GM23248 (cell line): ENCODE measurements around the gene SHFL. TPM values are rescaled to one million over a fixed set of nuclear protein-coding genes. Genes with fewer than 3 reads are reported as not detected.

Source experiments
- DNase-seq: peaks from one replicate; pipeline ENCODE4 v3.0.0-alpha.2; 2015
- H2AFZ ChIP-seq: fragments of 200-600 bp; sonication (generic); 2 replicates; pipeline ENCODE4 v1.6.1; 2016; ENCODE audit warnings: antibody characterized with exemption
- H3F3A ChIP-seq: fragments of 200-600 bp; sonication (generic); 2 replicates; pipeline ENCODE4 v1.6.1; 2016; ENCODE audit warnings: mild to moderate bottlenecking, antibody characterized with exemption, mixed run types; ENCODE audit not compliant: insufficient read depth
- H3K27ac ChIP-seq: fragments of 200-600 bp; sonication (generic); 2 replicates; pipeline ENCODE4 v1.5.1; 2016; ENCODE audit warnings: mild to moderate bottlenecking
- H3K27me3 ChIP-seq: fragments of 200-600 bp; sonication (generic); replicated peaks from 2 replicates; pipeline ENCODE4 v1.6.1; 2016; ENCODE audit warnings: mild to moderate bottlenecking; ENCODE audit not compliant: insufficient read depth
- H3K36me3 ChIP-seq: fragments of 200-600 bp; sonication (generic); 2 replicates; pipeline ENCODE4 v1.6.1; 2016; ENCODE audit warnings: low read depth, mild to moderate bottlenecking
- H3K4me1 ChIP-seq: fragments of 200-600 bp; sonication (generic); 2 replicates; pipeline ENCODE4 v1.6.1; 2016; ENCODE audit warnings: mild to moderate bottlenecking; ENCODE audit not compliant: insufficient read depth
- H3K4me2 ChIP-seq: fragments of 200-600 bp; sonication (generic); one replicate; pipeline ENCODE4 v1.6.1; 2016; ENCODE audit warnings: mild to moderate bottlenecking; ENCODE audit not compliant: unreplicated experiment
- H3K4me3 ChIP-seq: fragments of 200-600 bp; sonication (generic); 2 replicates; pipeline ENCODE4 v1.5.1; 2016; ENCODE audit warnings: mild to moderate bottlenecking
- H3K79me2 ChIP-seq: fragments of 200-600 bp; sonication (generic); 2 replicates; pipeline ENCODE4 v1.6.1; 2016; ENCODE audit warnings: mild to moderate bottlenecking; ENCODE audit not compliant: insufficient read depth
- H3K9ac ChIP-seq: fragments of 200-600 bp; sonication (generic); 2 replicates; pipeline ENCODE4 v1.6.1; 2016; ENCODE audit warnings: mild to moderate bottlenecking
- H3K9me2 ChIP-seq: fragments of 200-600 bp; sonication (generic); 2 replicates; pipeline ENCODE4 v1.6.1; 2016; ENCODE audit warnings: mixed run types, mild to moderate bottlenecking, moderate library complexity; ENCODE audit not compliant: insufficient read depth
- H3K9me3 ChIP-seq: fragments of 200-600 bp; sonication (generic); one replicate; pipeline ENCODE4 v1.6.1; 2017; ENCODE audit warnings: low read depth
- H4K20me1 ChIP-seq: fragments of 200-600 bp; sonication (generic); 2 replicates; pipeline ENCODE4 v1.6.0; 2016; ENCODE audit not compliant: insufficient read depth
- EZH2 ChIP-seq: fragments of 200-600 bp; sonication (generic); IDR thresholded peaks from 2 replicates; pipeline ENCODE4 v1.6.1; 2018; ENCODE audit warnings: antibody characterized with exemption, mild to moderate bottlenecking; ENCODE audit not compliant: insufficient read depth, poor library complexity, severe bottlenecking
- EZH2phosphoT487 ChIP-seq: fragments of 200-600 bp; sonication (generic); IDR thresholded peaks from 2 replicates; pipeline ENCODE4 v1.6.1; 2018; ENCODE audit warnings: antibody characterized with exemption, moderate library complexity, mild to moderate bottlenecking, low read depth; ENCODE audit not compliant: insufficient read depth
- WGBS, 2 experiments: methylation state at CpG; one replicate each; pipeline ENCODE4 v1.1.6; 2015 to 2017; ENCODE audit warnings: low lambda C conversion rate in 2 of 2, low coverage in 1 of 2; ENCODE audit errors: missing lambda C conversion rate in 2 of 2; 5-methylcytosine and 5-hydroxymethylcytosine counted together
- in situ Hi-C: fragments of 300-500 bp; cut with MboI; formaldehyde crosslinking; loops from 2 replicates; pipeline ENCODE4 v1.15.0; 2020
- polyA plus RNA-seq: library from polyadenylated mRNA; unstranded; fragments of >200 nt; fragmentation: Nextera tagmentation; extraction: Ambion mirVana; gene quantifications from 2 replicates; pipeline ENCODE4 v1.2.1, GENCODE V29; 2016
- total RNA-seq: library from RNA; depleted of rRNA; stranded (reverse); fragments of >200 nt; shearing (Covaris generic); gene quantifications from 2 replicates; pipeline ENCODE4 v1.2.3, GENCODE V29; 2014

Gene SHFL
- total and polyA plus RNA-seq, 2 experiments from 2014 or later: 29.8 to 33.0 TPM

DNA sequence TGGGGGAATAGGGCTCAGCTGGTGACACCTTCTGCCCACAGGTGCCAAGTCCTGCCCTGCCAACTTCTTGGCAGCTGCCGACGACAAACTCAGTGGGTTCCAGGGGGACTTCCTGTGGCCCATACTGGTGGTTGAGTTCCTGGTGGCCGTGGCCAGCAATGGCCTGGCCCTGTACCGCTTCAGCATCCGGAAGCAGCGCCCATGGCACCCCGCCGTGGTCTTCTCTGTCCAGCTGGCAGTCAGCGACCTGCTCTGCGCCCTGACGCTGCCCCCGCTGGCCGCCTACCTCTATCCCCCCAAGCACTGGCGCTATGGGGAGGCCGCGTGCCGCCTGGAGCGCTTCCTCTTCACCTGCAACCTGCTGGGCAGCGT lies 27.5 kb downstream of the SHFL start:
- no peak overlapping the region for H3K27ac ChIP-seq
- no peak overlapping the region for H2AFZ ChIP-seq
- in situ Hi-C loops: no loop called here
- no peaks in the 10 kb centered on the region for H4K20me1 ChIP-seq
- no peak overlapping the region for H3K9ac ChIP-seq
- TF ChIP-seq EZH2 (no peak), EZH2phosphoT487 (no peak)
- DNase-seq: peak; percentile 26
- peaks cover 37% of the 10 kb centered on the region for H3K79me2 ChIP-seq
- no peaks in the 10 kb centered on the region for H3K27me3 ChIP-seq
- no peaks in the 10 kb centered on the region for H3K9me2 ChIP-seq
- H3K4me3 ChIP-seq: no peak overlapping the region
- H3F3A ChIP-seq: peaks cover 30% of the 10 kb centered on the region
- no peaks in the 10 kb centered on the region for H3K9me3 ChIP-seq
- H3K36me3 ChIP-seq: peaks cover 17% of the 10 kb centered on the region
- H3K4me2 ChIP-seq: no peak overlapping the region
- H3K4me1 ChIP-seq: peaks cover 4% of the 10 kb centered on the region; the same call in 1 of the 2 replicates
- WGBS, 2 experiments: 62 to 73% methylated on average over 15 to 19 of the region's 19 CpGs

DNA sequence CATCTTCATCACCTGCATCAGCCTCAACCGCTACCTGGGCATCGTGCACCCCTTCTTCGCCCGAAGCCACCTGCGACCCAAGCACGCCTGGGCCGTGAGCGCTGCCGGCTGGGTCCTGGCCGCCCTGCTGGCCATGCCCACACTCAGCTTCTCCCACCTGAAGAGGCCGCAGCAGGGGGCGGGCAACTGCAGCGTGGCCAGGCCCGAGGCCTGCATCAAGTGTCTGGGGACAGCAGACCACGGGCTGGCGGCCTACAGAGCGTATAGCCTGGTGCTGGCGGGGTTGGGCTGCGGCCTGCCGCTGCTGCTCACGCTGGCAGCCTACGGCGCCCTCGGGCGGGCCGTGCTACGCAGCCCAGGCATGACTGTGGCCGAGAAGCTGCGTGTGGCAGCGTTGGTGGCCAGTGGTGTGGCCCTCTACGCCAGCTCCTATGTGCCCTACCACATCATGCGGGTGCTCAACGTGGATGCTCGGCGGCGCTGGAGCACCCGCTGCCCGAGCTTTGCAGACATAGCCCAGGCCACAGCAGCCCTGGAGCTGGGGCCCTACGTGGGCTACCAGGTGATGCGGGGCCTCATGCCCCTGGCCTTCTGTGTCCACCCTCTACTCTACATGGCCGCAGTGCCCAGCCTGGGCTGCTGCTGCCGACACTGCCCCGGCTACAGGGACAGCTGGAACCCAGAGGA lies 28.0 kb downstream of the SHFL start:
- Histone ChIP-seq H3K4me3 (no peak overlapping the region), H3K9ac (no peak overlapping the region), H3K4me1 (peaks cover 4% of the 10 kb centered on the region; the same call in 1 of the 2 replicates), H3K4me2 (no peak overlapping the region), H3K36me3 (peaks cover 12% of the 10 kb centered on the region; the same call in 1 of the 2 replicates), H3K9me3 (no peaks in the 10 kb centered on the region), H4K20me1 (no peaks in the 10 kb centered on the region), H3K27me3 (no peaks in the 10 kb centered on the region), H3K9me2 (no peaks in the 10 kb centered on the region), H3K79me2 (peaks cover 37% of the 10 kb centered on the region), H2AFZ (no peak overlapping the region), H3F3A (peaks cover 30% of the 10 kb centered on the region), H3K27ac (no peak overlapping the region)
- WGBS, 2 experiments: 83 to 93% methylated on average over 38 to 43 of the region's 43 CpGs
- DNase-seq: peak; percentile 18
- TF ChIP-seq EZH2 (no peak), EZH2phosphoT487 (no peak)
- in situ Hi-C loops: no loop called here

DNA sequence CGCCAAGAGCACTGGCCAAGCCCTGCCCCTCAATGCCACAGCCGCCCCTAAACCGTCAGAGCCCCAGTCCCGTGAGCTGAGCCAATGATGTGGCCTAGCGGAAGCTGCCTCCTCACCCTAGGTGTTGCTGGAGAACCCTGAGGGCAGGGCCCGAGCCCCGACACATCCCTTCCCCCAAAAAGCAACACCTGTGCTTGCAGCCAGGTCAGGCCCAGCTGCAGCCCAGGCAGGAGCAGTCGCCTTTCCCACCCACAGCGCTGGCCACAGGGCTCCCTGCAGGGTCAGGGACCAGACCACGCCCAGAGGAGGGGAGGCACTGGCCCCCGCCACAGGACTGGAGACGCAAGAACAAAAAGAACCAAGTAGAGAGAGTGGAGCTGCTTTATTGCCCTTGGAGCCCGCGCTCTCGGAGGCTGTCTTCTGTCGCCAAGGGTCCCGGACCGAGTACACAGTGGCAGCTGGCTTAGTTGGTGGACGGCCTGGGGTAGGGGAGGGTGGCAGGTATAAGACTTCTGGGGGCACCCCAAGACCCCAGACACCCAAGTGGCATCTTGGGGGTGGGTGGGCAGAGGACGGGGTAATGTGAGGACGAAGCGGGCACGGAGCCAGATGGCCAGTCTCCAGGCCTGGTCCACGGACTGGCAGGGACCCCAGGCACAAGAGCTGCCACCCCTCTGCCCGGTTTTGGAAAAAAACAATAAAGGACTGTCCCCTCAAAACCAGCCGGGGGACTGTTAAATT lies 28.7 kb downstream of the SHFL start:
- 79 to 82% methylated on average over 21 to 26 of the region's 26 CpGs for WGBS, 2 experiments
- Histone ChIP-seq H3F3A (peaks cover 30% of the 10 kb centered on the region), H3K4me3 (no peak overlapping the region), H3K27me3 (no peaks in the 10 kb centered on the region), H3K4me1 (peaks cover 4% of the 10 kb centered on the region; the same call in 1 of the 2 replicates), H3K36me3 (peaks cover 9% of the 10 kb centered on the region; the same call in 1 of the 2 replicates), H3K79me2 (peaks cover 36% of the 10 kb centered on the region), H3K27ac (no peak overlapping the region), H3K4me2 (no peak overlapping the region), H2AFZ (no peak overlapping the region), H3K9ac (no peak overlapping the region), H4K20me1 (no peaks in the 10 kb centered on the region), H3K9me2 (no peaks in the 10 kb centered on the region), H3K9me3 (no peaks in the 10 kb centered on the region)
- TF ChIP-seq EZH2 (no peak), EZH2phosphoT487 (no peak)
- in situ Hi-C loops: no loop called here
- peak; percentile 34 for DNase-seq

DNA sequence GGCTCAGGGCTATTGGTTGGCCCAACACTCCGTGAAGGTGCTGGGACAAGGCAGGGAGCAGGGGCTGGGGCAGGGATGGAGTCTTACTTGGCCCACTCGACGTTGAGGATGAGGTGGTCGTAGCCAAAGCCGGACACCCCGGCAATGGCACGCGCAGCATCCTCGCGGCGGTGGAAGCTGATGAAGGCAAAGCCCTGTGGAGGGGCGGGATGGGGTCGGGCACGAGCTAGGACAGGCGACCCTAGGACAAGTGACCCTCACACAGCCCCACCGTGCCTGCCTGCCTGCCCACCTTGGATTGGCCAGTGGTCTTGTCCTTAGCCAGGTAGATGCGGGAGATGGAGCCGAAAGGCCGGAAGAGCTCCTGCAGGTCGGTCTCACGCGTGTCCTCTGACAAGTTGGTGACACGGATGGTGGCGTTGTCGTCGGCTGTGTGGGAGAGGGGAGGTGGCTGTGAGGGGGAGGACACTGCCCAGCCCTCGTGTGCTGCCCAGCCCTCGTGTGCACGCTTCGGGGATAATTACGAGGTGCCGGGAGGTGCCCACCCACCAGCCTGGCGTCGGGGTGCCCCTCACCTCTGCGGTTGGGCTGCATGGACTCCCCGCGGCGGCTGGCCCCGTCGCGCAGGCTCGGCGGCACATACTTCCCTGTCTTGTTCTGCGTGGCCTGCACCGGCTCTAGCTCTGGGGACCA lies 29.4 kb downstream of the SHFL start:
- Histone ChIP-seq H3K79me2 (peaks cover 34% of the 10 kb centered on the region), H4K20me1 (no peaks in the 10 kb centered on the region), H3K36me3 (peaks cover 9% of the 10 kb centered on the region; the same call in 1 of the 2 replicates), H3K4me1 (peaks cover 4% of the 10 kb centered on the region; the same call in 1 of the 2 replicates), H3K4me3 (no peak overlapping the region), H3K27ac (no peak overlapping the region), H3K9me2 (no peaks in the 10 kb centered on the region), H3K9me3 (no peaks in the 10 kb centered on the region), H3K27me3 (no peaks in the 10 kb centered on the region), H3K9ac (no peak overlapping the region), H3K4me2 (no peak overlapping the region), H2AFZ (no peak overlapping the region), H3F3A (peaks cover 31% of the 10 kb centered on the region)
- DNase-seq: peak; percentile 31
- in situ Hi-C loops: no loop called here
- TF ChIP-seq EZH2phosphoT487 (no peak), EZH2 (no peak)
- WGBS, 2 experiments: 90% methylated on average over 40 to 45 of the region's 45 CpGs
